ENCODE data around the gene SEC61A2. TPM values are rescaled to one million over a fixed set of nuclear protein-coding genes. Genes with fewer than 3 reads are reported as not detected.

SEC61A2 gene
- total and polyA plus RNA-seq, 2 donors (not counting 3 experiments of a cell fraction or from before 2014, with no cell fraction given): 7.3 to 7.5 TPM

GRCh38 chr10:12179606-12180170 is 50.2 kb downstream of the SEC61A2 start:
- Histone ChIP-seq H3K9me3 (replicated peaks; ENCODE audit: control insufficient read depth, insufficient read depth, low read length) (no peaks in the 10 kb centered on the region), H3K9ac (replicated peaks; ENCODE audit: extremely low read depth, insufficient read depth, low read length) (no peak overlapping the region), H3K4me3 (replicated peaks in 1 of 3; ENCODE audit: insufficient read depth in 1 of 3, low read depth in 1 of 3, low read length in 3 of 3) (no peak overlapping the region), H3K9me1 (replicated peaks; ENCODE audit: control insufficient read depth, extremely low read depth, insufficient read depth, low read length) (no peaks in the 10 kb centered on the region), H3K27me3 (ENCODE audit: control insufficient read depth in 2 of 2, insufficient read depth in 2 of 2, low read length in 2 of 2) (no peaks in the 10 kb centered on the region), H3K36me3 (ENCODE audit: control insufficient read depth in 2 of 2, extremely low read depth in 1 of 2, insufficient read depth in 2 of 2, low read length in 2 of 2) (peaks cover 11 to 17% of the 10 kb centered on the region in 2 experiments), H3K4me2 (ENCODE audit: insufficient read depth, low read length) (no peak overlapping the region), H3K79me2 (ENCODE audit: control insufficient read depth, insufficient read depth, low read length) (no peaks in the 10 kb centered on the region), H2AFZ (ENCODE audit: low read depth, low read length) (no peak overlapping the region), H3K4me1 (ENCODE audit: control insufficient read depth, extremely low read depth, insufficient read depth, low read length) (no peaks in the 10 kb centered on the region), H3K27ac (ENCODE audit: insufficient read depth, low read depth, low read length) (no peak overlapping the region), H4K20me1 (replicated peaks; ENCODE audit: control insufficient read depth, extremely low read depth, insufficient read depth, low read length) (no peaks in the 10 kb centered on the region)
- DNase-seq (ENCODE audit: low read depth, low spot score): no peak
- dilution Hi-C loops (cut with MboI; ENCODE audit: extremely low pct_ligation_motif_present, low sequenced_read_pairs): no loop called here
- no TSS peak for BruUV-seq (replicated peaks)
- ChIA-PET CTCF (no interaction called here), POLR2A (no interaction called here)
- TF ChIP-seq JUN (IDR thresholded peaks at IDR 0.05; ENCODE audit: borderline replicate concordance, insufficient read depth, insufficient read length, low read depth) (no peak), GATA2 (IDR thresholded peaks at IDR 0.05; ENCODE audit: insufficient read depth, insufficient read length, low read depth, low read length) (no peak), FOS (IDR thresholded peaks at IDR 0.05; ENCODE audit: borderline replicate concordance, insufficient read depth, low read length) (no peak), EZH2 (IDR thresholded peaks at IDR 0.05; ENCODE audit: borderline replicate concordance, low read depth, low read length, severe bottlenecking) (no peak), POLR2A (IDR thresholded peaks at IDR 0.05; ENCODE audit: low read depth, low read length) (no peak), MYC (IDR thresholded peaks at IDR 0.05; ENCODE audit: low read depth, low read length) (no peak), POLR2AphosphoS5 (IDR thresholded peaks at IDR 0.05; ENCODE audit: insufficient read depth, low read depth, low read length) (no peak)
- TF ChIP-seq, protein P1, sequence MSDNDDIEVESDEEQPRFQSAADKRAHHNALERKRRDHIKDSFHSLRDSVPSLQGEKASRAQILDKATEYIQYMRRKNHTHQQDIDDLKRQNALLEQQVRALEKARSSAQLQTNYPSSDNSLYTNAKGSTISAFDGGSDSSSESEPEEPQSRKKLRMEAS (IDR thresholded peaks at IDR 0.05; ENCODE audit: insufficient read depth, insufficient read length): no peak
- TF ChIP-seq, protein P2, sequence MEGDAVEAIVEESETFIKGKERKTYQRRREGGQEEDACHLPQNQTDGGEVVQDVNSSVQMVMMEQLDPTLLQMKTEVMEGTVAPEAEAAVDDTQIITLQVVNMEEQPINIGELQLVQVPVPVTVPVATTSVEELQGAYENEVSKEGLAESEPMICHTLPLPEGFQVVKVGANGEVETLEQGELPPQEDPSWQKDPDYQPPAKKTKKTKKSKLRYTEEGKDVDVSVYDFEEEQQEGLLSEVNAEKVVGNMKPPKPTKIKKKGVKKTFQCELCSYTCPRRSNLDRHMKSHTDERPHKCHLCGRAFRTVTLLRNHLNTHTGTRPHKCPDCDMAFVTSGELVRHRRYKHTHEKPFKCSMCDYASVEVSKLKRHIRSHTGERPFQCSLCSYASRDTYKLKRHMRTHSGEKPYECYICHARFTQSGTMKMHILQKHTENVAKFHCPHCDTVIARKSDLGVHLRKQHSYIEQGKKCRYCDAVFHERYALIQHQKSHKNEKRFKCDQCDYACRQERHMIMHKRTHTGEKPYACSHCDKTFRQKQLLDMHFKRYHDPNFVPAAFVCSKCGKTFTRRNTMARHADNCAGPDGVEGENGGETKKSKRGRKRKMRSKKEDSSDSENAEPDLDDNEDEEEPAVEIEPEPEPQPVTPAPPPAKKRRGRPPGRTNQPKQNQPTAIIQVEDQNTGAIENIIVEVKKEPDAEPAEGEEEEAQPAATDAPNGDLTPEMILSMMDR (IDR thresholded peaks at IDR 0.05; ENCODE audit: extremely low read depth in 1 of 2, insufficient read depth in 1 of 2, low read depth in 1 of 2, low read length in 2 of 2): no peak
- intact Hi-C loops (cut with micrococcal nuclease): no loop called here
- FAIRE-seq: no peak

Data from endothelial cell of umbilical vein (primary cell).